H1 (cell line): ENCODE data around the gene METTL21C. TPM values are rescaled to one million over a fixed set of nuclear protein-coding genes. Genes with fewer than 3 reads are reported as not detected.

ENCODE experiments used
- CTCF ChIA-PET: fragments of 300-600 bp; sonication (Branson Sonifier 250); formaldehyde crosslinking; loops from one replicate; lab custom pipeline; 2021; ENCODE audit not compliant: partially characterized antibody; lab: Charles Lee
- POLR2A ChIA-PET: fragments of 300-600 bp; sonication (Branson Sonifier 250); formaldehyde crosslinking; loops from one replicate; lab custom pipeline; 2021; ENCODE audit warnings: inconsistent platforms; ENCODE audit not compliant: partially characterized antibody; lab: Charles Lee
- DNase-seq, 2 experiments: peaks; one replicate each; pipeline versions ENCODE4 v3.0.0 to v3.0.0-alpha.2; 2010 to 2022; ENCODE audit warnings: low spot score in 2 of 2, low read depth in 1 of 2, mixed read lengths in 1 of 2
- FAIRE-seq: peaks from 2 replicates; lab custom pipeline; 2011; peaks lifted over from hg19 to GRCh38; lab: Jason Lieb, UNC
- H2AFZ ChIP-seq: 2 replicates; pipeline ENCODE4 v1.8.1; 2012; ENCODE audit warnings: low read length, inconsistent platforms
- H2AK5ac ChIP-seq: 2 replicates; pipeline ENCODE4 v1.6.1; 2013; ENCODE audit warnings: low read depth, low read length
- H2BK120ac ChIP-seq: replicated peaks from 2 replicates; pipeline ENCODE3; 2013; ENCODE audit warnings: low read depth, low read length, inconsistent platforms
- H2BK12ac ChIP-seq: 2 replicates; pipeline ENCODE4 v1.6.1; 2013; ENCODE audit warnings: low read depth, low read length
- H2BK15ac ChIP-seq: 2 replicates; pipeline ENCODE4 v1.6.1; 2013; ENCODE audit warnings: low read length
- H2BK20ac ChIP-seq: 2 replicates; pipeline ENCODE4 v1.6.1; 2013; ENCODE audit warnings: low read length
- H2BK5ac ChIP-seq: 2 replicates; pipeline ENCODE4 v1.6.1; 2013; ENCODE audit warnings: low read depth, low read length
- H3K14ac ChIP-seq: 2 replicates; pipeline ENCODE4 v1.6.1; 2013; ENCODE audit warnings: inconsistent platforms; ENCODE audit not compliant: insufficient read length
- H3K18ac ChIP-seq: 2 replicates; pipeline ENCODE4 v1.6.1; 2013; ENCODE audit warnings: low read length; ENCODE audit errors: extremely low read depth
- H3K23ac ChIP-seq: 2 replicates; pipeline ENCODE4 v1.6.1; 2013; ENCODE audit warnings: inconsistent platforms; ENCODE audit not compliant: insufficient read length
- H3K23me2 ChIP-seq: 2 replicates; pipeline ENCODE4 v1.6.1; 2013; ENCODE audit warnings: low read depth, low read length
- H3K27ac ChIP-seq: 2 replicates; pipeline ENCODE4 v1.6.1; 2011; ENCODE audit warnings: low read depth, low read length, inconsistent platforms
- H3K27me3 ChIP-seq, 4 experiments: replicated peaks in 1 of 4; 1 replicate in 1 of 4; 2 replicates in 3 of 4; pipeline versions ENCODE4 v1.6.1 to v1.8.1; 2011 to 2013; ENCODE audit warnings: low read length in 3 of 4, mild to moderate bottlenecking in 3 of 4, inconsistent platforms in 2 of 4, mixed read lengths in 2 of 4, moderate library complexity in 1 of 4; ENCODE audit not compliant: control insufficient read depth in 3 of 4, insufficient read depth in 3 of 4; ENCODE audit errors: extremely low read depth in 1 of 4
- H3K36me3 ChIP-seq, 4 experiments: 2 replicates each; pipeline versions ENCODE4 v1.6.1 to v1.8.1; 2011 to 2013; ENCODE audit warnings: mild to moderate bottlenecking in 4 of 4, low read length in 3 of 4, moderate library complexity in 2 of 4, control low read depth in 1 of 4, inconsistent platforms in 1 of 4; ENCODE audit not compliant: insufficient read depth in 4 of 4, control insufficient read depth in 2 of 4
- H3K4ac ChIP-seq: replicated peaks from 2 replicates; pipeline ENCODE3; 2013; ENCODE audit warnings: low read length, low read depth, mixed read lengths, inconsistent platforms; ENCODE audit not compliant: insufficient read length
- H3K4me1 ChIP-seq, 4 experiments: replicated peaks in 1 of 4; 1 replicate in 1 of 4; 2 replicates in 3 of 4; pipeline versions ENCODE4 v1.6.1 to v1.8.1; 2011 to 2013; ENCODE audit warnings: low read length in 3 of 4, inconsistent platforms in 2 of 4, mixed read lengths in 1 of 4; ENCODE audit not compliant: insufficient read depth in 4 of 4, control insufficient read depth in 3 of 4
- H3K4me2 ChIP-seq, 2 experiments: 2 replicates each; pipeline versions ENCODE4 v1.6.1 to v1.8.1; 2011 to 2013; ENCODE audit warnings: low read depth in 2 of 2, low read length in 2 of 2, control low read depth in 1 of 2, inconsistent platforms in 1 of 2, mild to moderate bottlenecking in 1 of 2; ENCODE audit not compliant: insufficient read depth in 1 of 2
- H3K4me3 ChIP-seq, 4 experiments: fragments of 200-600, 300-600 bp in 1 of 4; sonication (generic), shearing (Covaris generic), sonication (Bioruptor Twin) in 1 of 4; 2 replicates each; pipeline versions ENCODE4 v1.5.1 to v1.8.1; 2011 to 2016; ENCODE audit warnings: low read length in 4 of 4, low read depth in 3 of 4, control low read depth in 2 of 4, inconsistent platforms in 2 of 4, mild to moderate bottlenecking in 2 of 4, mixed read lengths in 1 of 4, moderate library complexity in 1 of 4; ENCODE audit not compliant: insufficient read depth in 2 of 4; ENCODE audit errors: extremely low read depth in 1 of 4
- H3K56ac ChIP-seq: replicated peaks from 2 replicates; pipeline ENCODE3; 2013; ENCODE audit warnings: low read depth, mild to moderate bottlenecking, mixed read lengths, low read length, inconsistent platforms; ENCODE audit not compliant: insufficient read length
- H3K79me1 ChIP-seq: 2 replicates; pipeline ENCODE4 v1.6.1; 2013; ENCODE audit warnings: low read depth, low read length, control low read depth
- H3K79me2 ChIP-seq, 2 experiments: 2 replicates each; pipeline versions ENCODE4 v1.6.1 to v1.8.1; 2012 to 2013; ENCODE audit warnings: low read length in 2 of 2, mild to moderate bottlenecking in 2 of 2, inconsistent platforms in 1 of 2; ENCODE audit not compliant: insufficient read depth in 2 of 2, control insufficient read depth in 1 of 2
- H3K9ac ChIP-seq, 4 experiments: replicated peaks in 1 of 4; 1 replicate in 1 of 4; 2 replicates in 3 of 4; pipeline versions ENCODE4 v1.6.1 to v1.8.1; 2011 to 2013; ENCODE audit warnings: low read depth in 3 of 4, low read length in 3 of 4, control low read depth in 2 of 4, mild to moderate bottlenecking in 2 of 4, moderate library complexity in 2 of 4, inconsistent platforms in 1 of 4; ENCODE audit errors: extremely low read depth in 1 of 4
- H3K9me3 ChIP-seq, 2 experiments: 2 replicates each; pipeline versions ENCODE4 v1.6.1 to v1.8.1; 2012 to 2013; ENCODE audit warnings: mild to moderate bottlenecking in 2 of 2, moderate library complexity in 2 of 2, control low read depth in 1 of 2, inconsistent platforms in 1 of 2, low read depth in 1 of 2, low read length in 1 of 2, mixed read lengths in 1 of 2; ENCODE audit not compliant: insufficient read depth in 2 of 2
- H4K20me1 ChIP-seq, 2 experiments: replicated peaks in 1 of 2; 2 replicates each; pipeline versions ENCODE3 to v1.8.1; 2011 to 2013; ENCODE audit warnings: inconsistent platforms in 2 of 2, low read length in 2 of 2, mild to moderate bottlenecking in 1 of 2; ENCODE audit not compliant: insufficient read depth in 2 of 2, control insufficient read depth in 1 of 2
- H4K5ac ChIP-seq: 2 replicates; pipeline ENCODE4 v1.6.1; 2013; ENCODE audit warnings: low read length, low read depth, mixed read lengths, inconsistent platforms; ENCODE audit not compliant: insufficient read length
- H4K8ac ChIP-seq: 2 replicates; pipeline ENCODE4 v1.8.0; 2013; ENCODE audit warnings: mild to moderate bottlenecking, moderate library complexity, low read length, inconsistent platforms; ENCODE audit not compliant: insufficient read depth; ENCODE audit errors: extremely low read depth
- H4K91ac ChIP-seq: replicated peaks from 2 replicates; pipeline ENCODE3; 2013; ENCODE audit warnings: low read length, mixed read lengths, inconsistent platforms; ENCODE audit not compliant: insufficient read length
- BCL11A ChIP-seq, 2 experiments: IDR thresholded peaks; one replicate each; pipeline ENCODE4 v1.6.1; 2011; ENCODE audit warnings: low read depth in 2 of 2, low read length in 2 of 2, mild to moderate bottlenecking in 2 of 2
- WGBS, 2 experiments: shearing (Covaris generic) in 1 of 2; methylation state at CpG; one replicate each; pipeline versions ENCODE4 v1.1.6 to v1.1.7; 2013 to 2015; ENCODE audit warnings: low lambda C conversion rate in 2 of 2, mixed read lengths in 2 of 2, inconsistent platforms in 1 of 2, low coverage in 1 of 2, missing lambda C conversion rate in 1 of 2; ENCODE audit not compliant: insufficient replicate concordance in 2 of 2, insufficient coverage in 1 of 2, insufficient read length in 1 of 2; ENCODE audit errors: extremely low coverage in 1 of 2, missing lambda C conversion rate in 1 of 2; 5-methylcytosine and 5-hydroxymethylcytosine counted together
- polyA plus RNA-seq, 7 experiments: library from polyadenylated mRNA; depleted of rRNA in 3 of 7; stranded (reverse) in 5 of 7; unstranded in 2 of 7; fragments of >200 nt in 5 of 7; fragments of 200-250 nt in 2 of 7; gene quantifications; 1 replicate in 5 of 7; 2 replicates in 1 of 7; 4 replicates in 1 of 7; pipeline versions ENCODE4 v1.2.1 to v1.2.3, GENCODE V29; 2011 to 2013; ENCODE audit warnings: missing spikeins in 2 of 7, mixed read lengths in 2 of 7
- total RNA-seq: library from RNA; stranded (reverse); fragmentation: NEBNext Ultra II Directional; extraction: Animal tissue kit (Norgen Biotek cat#: 25700); gene quantifications from 2 replicates; pipeline ENCODE4 v1.2.1, GENCODE V29; 2021

METTL21C gene
- total and polyA plus RNA-seq, 2 of the 8 experiments (the other 6 are each of a cell fraction or from before 2014, with no cell fraction given): not detected

DNA sequence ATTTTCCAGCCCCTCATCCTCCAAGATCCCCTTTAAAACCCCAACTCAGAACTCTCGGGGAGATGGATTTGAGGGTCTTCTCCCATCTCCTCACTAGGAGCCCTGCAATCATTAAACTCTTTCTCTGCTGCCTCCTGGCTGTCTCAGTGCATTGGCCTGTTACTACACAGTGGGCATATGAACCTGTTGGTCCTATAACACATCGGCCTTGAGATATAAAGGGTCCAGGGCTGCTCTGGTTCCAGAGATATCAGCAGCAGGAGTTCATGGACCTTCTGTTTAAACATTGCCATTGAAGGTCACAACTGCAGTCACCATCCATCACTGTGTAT is 3.8 kb upstream of the METTL21C start:
- no peak overlapping the region for H4K8ac ChIP-seq
- CTCF ChIA-PET: interaction anchor here (1.1 to 1.8 kb wide), 2 partner anchors 10 to 15 kb away, joined by 3 to 6 read pairs; no protein-coding TSS in a partner anchor
- H3K23me2 ChIP-seq: no peaks in the 10 kb centered on the region; the same call in 1 of the 2 replicates
- H3K23ac ChIP-seq: no peak overlapping the region
- H3K79me2 ChIP-seq: no peaks in the 10 kb centered on the region
- no peak overlapping the region for H3K4me3 ChIP-seq
- no peak overlapping the region for H3K9ac ChIP-seq
- no peak overlapping the region for H2BK5ac ChIP-seq
- peaks cover 0 to 4% (median 0%) of the 10 kb centered on the region in 4 experiments; a peak in 1 of 7 replicates for H3K4me1 ChIP-seq
- no peak overlapping the region for H3K4me2 ChIP-seq
- no peak overlapping the region for H3K18ac ChIP-seq
- no peaks in the 10 kb centered on the region for H3K79me1 ChIP-seq
- no peak overlapping the region for H2BK12ac ChIP-seq
- no peak overlapping the region for H2BK120ac ChIP-seq
- no peak overlapping the region for H2BK20ac ChIP-seq
- no peak overlapping the region for H4K91ac ChIP-seq
- H3K14ac ChIP-seq: no peak overlapping the region
- 88% methylated on average over 2 of the region's 2 CpGs; no CpG with 5 or more reads in 1 of the 2 experiments for whole genome bisulfite sequencing, 2 experiments
- no peak overlapping the region for H3K4ac ChIP-seq
- no peak overlapping the region for H2AK5ac ChIP-seq
- POLR2A ChIA-PET: interaction anchor here (0.9 kb wide), 1 partner anchor 18 kb away, joined by 3 read pairs; no protein-coding TSS in a partner anchor
- H4K20me1 ChIP-seq: no peaks in the 10 kb centered on the region
- H3K56ac ChIP-seq: no peak overlapping the region
- H3K27me3 ChIP-seq: no peaks in the 10 kb centered on the region
- no peak overlapping the region for H2AFZ ChIP-seq
- DNase-seq (no peak), FAIRE-seq (no peak)
- no peaks in the 10 kb centered on the region for H3K36me3 ChIP-seq
- H2BK15ac ChIP-seq: no peak overlapping the region
- H4K5ac ChIP-seq: no peak overlapping the region
- H3K9me3 ChIP-seq: peaks cover 0 to 5% of the 10 kb centered on the region in 2 experiments; a peak in 1 of 4 replicates
- no peak overlapping the region for H3K27ac ChIP-seq
- no peak for TF ChIP-seq BCL11A (IDR thresholded peaks at IDR 0.05; ENCODE audit: low read depth in 2 of 2, low read length in 2 of 2)
